HG03460 (cell line): ENCODE measurements around the gene TRAPPC10.
A peak's percentile ranks its signal among the peaks of the same experiment; 100 is the strongest.
"Not testable (repeated sequence)": the region's sequence is repeated elsewhere in the genome, so short reads cannot be mapped to it uniquely, and the experiment has no call there.

ENCODE experiments used
- ATAC-seq: cut with Tn5 transposase; IDR thresholded peaks from one replicate; pipeline ENCODE4 v1.9.1; 2021; ENCODE audit not compliant: unreplicated experiment

TRAPPC10 gene

DNA sequence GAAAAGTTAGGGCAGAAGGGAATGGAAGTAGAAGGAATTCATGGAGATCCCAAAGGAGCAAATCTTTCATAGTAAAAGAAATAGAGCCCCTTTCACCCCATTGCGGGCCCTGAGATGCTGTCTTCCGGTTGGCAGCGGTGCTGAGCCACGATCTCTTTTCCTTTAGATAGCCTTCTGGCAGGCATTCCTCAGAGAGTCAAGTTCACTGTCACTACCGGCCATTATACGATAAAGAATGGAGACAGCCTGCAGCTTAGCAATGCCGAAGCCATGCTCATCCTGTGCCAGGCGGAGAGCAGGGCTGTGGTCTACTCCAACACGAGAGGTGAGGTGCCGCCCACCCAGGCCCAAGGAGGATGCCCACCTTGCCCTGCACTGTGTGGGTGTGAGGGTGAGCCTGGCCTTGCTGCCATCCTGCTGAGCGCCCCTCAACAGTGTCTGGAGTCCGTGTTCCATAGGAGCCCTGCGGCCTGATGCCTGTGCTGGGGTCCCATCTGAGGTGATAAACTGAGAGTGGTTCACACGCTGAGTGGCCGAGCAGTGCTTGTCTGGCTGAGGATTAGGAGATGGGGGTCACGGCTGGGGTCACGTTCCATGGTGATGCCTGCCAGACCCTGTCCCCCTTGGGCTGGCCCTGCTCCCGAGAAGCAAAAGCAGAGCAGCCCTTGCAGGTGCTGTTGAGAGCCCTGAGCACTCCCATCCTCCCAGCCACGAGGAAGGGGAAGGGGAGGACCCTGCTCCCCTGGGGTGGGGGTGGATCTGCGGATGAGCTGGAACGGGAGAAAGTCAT is 74.7 kb downstream of the TRAPPC10 start:
- no peak for ATAC-seq

DNA sequence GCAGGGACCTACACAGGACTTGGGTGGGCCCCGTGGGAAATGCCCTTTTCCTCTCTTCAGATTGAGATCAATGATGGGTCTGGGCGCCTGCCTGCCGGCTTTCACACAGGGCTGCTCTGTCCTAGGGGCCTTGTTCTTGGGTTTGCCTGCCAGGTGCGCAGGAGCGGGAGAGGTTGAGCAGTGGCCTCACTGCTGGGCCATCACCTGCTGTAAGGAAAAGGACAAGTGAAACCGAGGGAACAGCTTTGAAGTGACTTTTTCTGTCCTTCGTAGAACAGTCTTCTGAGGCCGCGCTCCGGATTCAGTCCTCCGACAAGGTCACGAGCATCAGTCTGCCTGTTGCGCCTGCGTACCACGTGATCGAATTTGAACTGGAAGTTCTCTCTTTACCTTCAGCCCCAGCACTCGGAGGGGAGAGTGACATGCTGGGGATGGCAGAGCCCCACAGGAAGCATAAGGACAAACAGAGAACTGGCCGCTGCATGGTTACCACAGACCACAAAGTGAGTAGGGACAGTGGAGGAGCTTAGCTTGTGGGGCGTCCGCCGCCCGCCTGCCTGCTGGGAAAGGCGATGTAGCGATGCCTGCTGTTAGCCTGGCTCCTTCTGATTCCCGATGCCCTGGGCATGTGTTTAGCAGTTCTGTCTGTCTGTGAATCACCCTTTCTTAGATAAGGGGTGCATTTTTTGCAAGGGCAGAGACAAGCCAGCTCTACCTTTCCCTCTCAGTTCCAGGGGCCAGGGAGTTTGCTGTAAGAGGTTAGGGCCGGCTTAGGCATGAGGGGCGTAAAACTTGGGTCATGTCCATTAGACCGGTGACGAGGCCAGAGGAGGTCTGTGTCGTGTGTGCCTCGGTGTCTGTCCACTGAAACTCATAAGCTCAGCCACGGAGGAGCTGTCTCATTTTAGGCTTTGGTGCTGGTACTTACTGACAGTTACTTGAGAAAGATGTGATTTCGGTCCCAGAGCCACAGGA is 75.6 kb downstream of the TRAPPC10 start:
- ATAC-seq = no peak

DNA sequence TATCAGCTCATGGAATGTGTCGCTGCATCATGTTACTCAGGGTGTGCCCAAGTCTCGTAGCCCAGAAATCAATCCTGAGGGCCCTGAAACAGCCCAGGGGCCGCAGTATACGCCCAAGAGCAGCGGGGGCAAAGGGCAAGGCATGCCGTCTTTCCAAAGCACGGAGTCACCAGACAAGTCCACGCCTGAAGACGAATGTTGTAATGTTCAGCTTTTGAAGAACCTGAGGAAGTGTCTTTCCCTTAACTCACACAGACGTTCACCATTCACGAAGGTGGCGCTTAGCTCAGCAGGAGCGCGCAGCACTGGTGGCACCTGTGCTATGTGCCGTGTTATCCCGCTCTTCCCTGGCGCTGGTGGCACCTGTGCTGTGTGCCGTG is 76.3 kb downstream of the TRAPPC10 start:
- no peak for ATAC-seq

DNA sequence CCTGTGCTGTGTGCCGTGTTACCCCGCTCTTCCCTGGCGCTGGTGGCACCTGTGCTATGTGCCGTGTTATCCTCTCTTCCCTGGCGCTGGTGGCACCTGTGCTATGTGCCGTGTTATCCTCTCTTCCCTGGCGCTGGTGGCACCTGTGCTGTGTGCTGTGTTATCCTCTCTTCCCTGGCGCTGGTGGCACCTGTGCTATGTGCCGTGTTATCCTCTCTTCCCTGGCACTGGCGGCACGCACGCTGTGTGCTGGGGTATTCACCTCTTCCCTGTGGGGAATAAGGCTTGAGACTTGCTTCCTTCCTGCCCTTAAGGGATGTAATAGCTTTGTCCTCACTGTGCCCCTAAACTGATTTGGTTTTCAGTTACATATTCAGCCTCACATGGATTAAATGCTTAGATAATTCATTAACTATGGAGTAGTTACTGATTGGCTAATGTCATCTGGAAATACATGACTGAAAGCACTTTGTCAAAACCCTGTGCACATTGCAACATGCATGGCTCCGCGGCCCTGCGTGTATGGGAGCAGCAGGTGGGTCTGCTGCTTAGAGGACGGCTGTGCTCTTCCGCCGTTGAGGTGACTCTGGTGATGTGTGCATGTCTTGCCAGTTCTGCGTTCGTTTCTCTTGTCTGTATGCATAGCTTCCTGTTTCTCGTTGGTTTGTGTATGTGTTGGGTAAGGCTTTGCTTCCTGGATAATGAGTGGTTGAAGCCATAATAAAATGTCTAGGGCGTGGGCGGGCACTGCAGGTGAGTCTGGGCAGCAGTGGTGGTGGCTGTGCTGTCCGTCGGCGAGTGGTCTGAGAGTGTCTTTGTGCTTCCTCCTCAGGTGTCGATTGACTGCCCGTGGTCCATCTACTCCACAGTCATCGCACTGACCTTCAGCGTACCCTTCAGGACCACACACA is 77.1 kb downstream of the TRAPPC10 start:
- ATAC-seq = peak; percentile 60

DNA sequence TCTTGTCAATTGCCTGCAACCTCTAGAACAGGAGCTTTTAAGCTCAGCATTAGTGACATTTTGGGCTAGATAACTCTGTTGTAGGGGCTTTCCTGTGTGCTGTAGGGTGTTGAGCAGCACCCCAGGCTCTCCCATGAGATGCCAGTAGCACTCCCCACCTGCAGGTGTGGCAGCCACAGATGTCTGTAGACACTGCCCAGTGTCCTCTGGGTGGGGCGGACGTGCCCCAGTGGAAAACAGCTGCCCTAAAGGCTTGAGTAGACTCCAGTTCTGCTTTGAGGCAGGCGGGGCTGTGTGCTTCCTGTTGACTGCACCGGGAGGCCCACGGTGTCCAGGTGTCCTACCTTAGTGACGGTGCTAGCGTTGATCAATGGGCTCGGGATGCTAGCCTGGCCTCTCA is 78.2 kb downstream of the TRAPPC10 start:
- no peak for ATAC-seq

DNA sequence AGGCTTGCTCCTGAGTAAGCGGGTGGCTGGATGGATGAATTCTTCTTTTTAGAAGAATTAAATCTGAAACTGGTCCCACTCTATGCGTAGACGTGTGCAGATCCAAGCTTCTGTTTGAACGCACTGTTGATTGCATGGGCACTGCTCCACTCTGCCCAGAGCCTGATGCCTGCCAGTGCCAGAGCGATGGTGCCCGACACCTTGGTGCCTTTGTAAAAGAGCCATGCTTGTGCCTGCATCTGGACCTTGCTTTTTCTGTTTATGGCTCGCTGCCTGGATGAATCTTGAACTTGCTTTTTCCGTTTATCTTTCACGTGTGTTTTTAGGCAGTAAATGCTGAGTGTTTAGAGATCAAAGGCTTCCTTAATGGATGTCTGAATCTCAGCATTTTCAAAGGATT is 80.1 kb downstream of the TRAPPC10 start:
- no peak for ATAC-seq

DNA sequence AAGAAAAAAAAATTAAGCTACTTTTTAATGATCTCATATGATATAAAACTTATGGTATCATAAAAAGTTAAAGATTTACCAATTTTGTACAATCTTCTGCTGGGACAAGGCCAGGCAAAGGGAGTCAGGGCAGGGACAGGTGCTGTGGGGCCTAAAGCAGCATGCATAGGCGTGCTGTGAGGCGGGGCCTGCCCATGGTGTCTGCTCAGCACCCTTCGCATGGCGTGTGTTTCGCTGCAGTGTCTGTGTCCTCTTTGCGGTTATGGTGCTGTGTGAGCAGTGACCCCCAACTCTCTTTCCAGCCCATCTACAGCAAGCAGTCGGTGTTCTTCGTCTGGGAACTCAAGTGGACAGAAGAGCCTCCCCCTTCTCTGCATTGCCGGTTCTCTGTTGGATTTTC is 81.7 kb downstream of the TRAPPC10 start:
- ATAC-seq = no peak

DNA sequence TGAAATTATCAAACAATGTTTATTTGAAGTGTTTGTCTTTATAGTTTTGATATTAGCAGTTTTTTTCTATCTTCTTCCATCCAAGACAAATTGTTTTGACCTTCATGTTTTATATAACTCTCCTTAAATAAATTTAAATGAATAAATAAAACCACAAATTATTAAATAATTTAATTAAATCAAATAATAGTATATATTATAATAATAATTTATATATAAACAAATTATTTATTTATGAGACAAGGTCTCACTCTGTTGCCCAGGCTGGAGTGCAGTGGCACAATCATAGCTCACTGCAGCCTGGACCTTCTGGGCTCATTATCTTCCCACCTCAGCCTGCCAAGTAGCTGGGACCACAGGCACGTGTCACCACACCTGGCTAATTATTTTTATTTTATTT is 82.7 kb downstream of the TRAPPC10 start:
- no peak for ATAC-seq

DNA sequence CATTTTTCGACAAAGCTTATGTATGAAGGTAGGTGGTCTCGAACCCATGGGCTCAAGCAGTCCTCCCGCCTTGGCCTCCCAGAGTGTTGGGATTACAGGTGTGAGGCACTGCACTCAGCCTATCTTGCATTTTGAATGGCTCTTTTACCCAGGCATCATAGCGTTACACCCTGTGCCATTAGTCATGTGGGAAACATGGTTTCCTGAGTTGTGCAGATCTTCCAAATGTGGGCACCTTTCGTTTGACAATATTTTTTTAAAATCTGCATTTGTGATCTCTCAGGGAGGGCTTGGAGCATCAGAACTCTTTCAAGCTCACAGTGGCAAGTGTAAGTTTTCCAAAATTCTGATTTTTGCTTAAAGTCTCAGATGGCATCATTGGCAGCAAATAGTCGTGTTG is 86.4 kb downstream of the TRAPPC10 start:
- not testable (repeated sequence) for ATAC-seq

DNA sequence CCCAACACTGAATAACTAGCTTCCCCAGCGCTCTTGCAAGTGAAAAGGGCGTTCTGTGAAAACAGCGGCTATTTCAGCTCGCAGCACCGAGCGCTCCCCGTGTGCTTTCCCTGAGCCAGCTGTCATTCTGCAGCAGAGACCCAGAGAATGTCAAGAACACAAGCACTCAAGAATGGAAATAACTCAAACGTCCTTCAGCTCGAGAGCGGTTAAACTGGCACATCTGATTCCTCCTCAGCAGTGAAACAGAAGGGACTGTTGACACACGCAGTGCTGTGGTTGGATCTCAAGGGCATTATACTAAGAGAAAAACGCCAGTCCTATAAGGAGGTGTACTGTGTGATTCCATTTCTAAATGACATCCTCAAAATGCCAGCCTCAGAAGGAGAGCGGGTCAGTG is 86.9 kb downstream of the TRAPPC10 start:
- not testable (repeated sequence) for ATAC-seq

DNA sequence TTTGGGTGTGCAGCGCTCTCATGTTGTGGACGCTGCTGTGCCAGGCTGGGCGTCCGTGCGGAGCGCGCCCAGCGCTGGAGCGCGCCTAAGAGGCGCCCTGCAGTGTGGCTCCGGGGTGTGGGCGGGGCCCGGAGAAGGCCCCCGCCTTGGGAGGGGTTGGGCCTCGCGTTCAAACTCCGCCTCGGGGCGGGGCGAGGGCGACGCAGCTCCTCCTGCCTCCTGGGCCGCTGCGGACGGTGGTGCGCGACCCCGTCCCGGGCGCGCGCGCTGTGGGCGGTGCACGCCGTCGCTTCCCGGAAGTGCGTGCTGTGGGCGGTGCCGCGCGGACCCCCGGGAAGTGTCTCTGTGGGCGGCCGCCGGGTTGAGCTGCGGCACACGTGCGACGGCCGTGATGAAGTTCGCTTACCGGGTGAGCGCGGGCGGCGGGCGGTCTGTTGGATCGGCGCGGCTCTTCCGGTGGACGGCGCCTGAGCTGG is 95.0 kb downstream of the TRAPPC10 start, which contains the start of gene PWP2:
Gene PWP2, plus strand, starts transcription at position 374 of the 476 bp plus-strand sequence. Its CDS starts 18 bp downstream, at position 392.
- ATAC-seq = peak; percentile 85

DNA sequence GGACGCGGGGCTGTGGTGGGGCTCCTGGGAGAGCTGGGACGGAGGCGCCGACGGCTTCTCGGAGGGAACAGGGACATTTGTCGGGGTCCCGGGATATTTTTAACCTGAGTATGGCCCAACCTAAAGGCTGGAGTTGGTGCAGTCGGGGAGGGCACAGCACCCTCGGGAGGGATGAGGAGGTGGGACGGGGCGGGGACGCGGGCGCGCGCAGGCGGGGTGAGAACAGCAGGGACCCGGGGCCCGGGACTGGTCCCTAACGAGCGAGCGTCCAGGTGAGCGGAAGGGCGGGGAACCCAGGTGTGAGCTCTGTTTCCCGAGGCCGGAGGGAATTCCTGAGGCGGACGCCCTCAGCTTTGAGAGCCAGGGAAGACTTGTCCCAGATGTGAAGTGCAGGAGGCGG is 95.5 kb downstream of the TRAPPC10 start:
- peak; percentile 24 for ATAC-seq

DNA sequence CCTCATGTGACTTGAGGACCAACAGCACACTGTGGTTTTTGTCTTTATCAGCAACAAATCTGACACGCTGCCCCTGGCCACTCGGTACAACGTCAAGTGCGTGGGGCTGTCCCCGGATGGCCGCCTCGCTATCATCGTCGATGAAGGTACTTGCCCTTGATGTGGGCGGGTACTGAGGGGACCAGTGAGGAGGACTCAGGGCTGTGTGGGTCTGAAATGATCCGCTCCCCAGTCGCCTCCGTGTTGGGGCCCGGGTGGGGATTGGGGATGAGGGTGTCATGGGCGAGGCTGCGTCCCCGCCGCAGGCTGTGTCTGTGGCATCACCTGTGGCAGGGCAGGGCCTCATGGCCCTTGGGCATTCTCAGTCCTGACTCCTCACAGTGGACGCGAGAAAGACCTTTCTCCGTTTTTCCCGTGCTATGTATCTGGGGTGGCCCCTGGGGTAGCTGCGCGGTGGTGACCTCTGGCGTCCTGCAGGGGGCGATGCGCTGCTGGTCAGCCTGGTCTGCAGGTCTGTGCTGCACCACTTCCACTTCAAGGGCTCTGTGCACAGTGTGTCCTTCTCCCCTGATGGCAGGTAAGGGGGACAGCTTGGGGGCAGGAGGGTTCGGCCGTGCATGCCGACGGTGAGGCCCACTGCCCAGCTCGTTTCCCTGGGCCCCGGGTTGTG is 101.7 kb downstream of the TRAPPC10 start:
- not testable (repeated sequence) for ATAC-seq

DNA sequence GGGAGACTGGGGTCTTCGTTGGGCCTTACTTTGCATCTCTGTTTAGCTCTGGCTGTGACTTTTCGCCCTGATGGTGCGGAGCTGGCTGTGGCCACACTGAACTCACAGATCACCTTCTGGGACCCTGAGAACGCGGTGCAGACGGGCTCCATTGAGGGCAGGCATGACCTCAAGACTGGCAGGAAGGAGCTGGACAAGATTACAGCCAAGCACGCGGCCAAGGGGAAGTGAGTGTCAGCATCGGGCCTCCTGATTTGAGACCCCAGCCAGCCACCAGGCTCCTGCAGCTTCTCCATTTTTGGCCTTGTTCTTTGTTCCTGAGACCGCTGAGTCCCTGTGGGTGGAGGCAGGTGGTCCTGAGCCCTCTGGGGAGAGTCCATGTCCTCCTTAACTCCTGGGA is 110.0 kb downstream of the TRAPPC10 start:
- not testable (repeated sequence) for ATAC-seq

DNA sequence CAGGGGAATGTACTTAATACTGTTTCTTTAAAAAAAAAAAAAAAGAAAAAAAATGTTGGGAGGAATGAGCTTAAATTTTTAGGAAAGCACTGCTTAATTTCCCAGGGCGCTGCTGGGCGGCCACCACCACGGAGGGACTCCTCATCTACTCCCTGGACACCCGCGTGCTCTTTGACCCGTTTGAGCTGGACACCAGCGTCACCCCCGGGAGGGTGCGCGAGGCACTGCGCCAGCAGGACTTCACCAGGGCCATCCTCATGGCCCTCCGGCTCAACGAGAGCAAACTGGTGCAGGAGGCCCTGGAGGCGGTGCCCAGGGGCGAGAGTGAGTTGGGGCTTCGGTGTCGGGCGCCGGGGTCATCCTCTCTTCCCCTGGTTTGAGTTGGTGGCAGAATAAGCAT is 115.7 kb downstream of the TRAPPC10 start:
- not testable (repeated sequence) for ATAC-seq

DNA sequence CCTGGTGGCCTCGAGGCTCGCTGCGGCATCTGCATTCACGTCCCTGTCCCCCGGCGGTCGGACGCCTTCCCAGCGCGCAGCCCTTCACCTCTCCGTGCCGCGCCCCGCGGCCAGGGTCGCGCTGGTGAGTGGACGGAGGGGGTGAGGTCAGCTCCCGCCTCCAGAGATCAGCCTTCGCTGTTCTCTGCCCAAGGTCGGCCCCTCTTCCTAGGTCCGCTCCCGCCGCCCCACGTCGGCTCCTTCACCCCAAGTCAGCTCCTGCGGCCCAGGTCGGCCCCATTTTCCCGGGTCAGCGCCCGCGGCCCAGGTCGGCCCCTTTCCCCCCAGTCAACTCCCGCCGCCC is 121.6 kb downstream of the TRAPPC10 start:
- ATAC-seq = not testable (repeated sequence)

DNA sequence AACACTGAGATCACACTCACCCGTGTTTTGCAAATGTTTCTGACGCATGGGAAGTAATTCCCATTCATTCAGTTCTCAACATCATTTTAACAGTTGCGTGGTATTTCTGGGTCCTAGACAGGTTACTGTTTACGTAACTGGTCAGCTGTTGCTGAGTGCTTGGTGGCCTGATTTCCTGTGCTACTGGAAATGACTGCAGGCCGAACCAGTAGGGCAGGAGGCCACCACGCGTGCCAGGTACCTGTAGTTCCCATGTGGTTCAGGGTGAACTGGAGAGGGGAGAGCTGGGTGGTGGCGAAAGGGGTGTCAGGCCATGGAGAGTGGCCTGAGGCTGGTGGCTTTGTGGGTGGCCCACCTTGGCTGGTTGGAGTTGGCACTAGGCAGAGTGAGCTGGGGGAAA is 122.6 kb downstream of the TRAPPC10 start:
- not testable (repeated sequence) for ATAC-seq

DNA sequence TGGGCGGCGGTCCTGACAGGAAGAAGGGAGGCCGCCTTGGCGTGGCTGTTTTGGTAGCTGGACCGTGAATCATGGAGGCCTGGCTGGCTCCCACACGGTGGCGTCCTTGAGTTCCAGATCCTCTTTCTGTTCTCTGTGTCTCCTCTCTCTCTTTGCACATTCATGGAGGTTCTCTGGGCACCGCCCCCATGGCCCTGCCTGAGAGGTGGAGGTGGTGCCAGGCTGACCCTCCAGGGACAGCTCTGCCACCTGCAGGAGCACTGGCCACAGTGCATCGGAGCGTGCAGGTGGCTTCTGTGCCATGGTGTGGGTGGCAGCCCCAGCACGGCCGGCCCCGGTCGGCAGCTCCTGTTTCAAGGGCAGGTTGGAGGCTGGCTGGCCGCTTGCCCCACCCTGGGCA is 125.9 kb downstream of the TRAPPC10 start:
- ATAC-seq = not testable (repeated sequence)

DNA sequence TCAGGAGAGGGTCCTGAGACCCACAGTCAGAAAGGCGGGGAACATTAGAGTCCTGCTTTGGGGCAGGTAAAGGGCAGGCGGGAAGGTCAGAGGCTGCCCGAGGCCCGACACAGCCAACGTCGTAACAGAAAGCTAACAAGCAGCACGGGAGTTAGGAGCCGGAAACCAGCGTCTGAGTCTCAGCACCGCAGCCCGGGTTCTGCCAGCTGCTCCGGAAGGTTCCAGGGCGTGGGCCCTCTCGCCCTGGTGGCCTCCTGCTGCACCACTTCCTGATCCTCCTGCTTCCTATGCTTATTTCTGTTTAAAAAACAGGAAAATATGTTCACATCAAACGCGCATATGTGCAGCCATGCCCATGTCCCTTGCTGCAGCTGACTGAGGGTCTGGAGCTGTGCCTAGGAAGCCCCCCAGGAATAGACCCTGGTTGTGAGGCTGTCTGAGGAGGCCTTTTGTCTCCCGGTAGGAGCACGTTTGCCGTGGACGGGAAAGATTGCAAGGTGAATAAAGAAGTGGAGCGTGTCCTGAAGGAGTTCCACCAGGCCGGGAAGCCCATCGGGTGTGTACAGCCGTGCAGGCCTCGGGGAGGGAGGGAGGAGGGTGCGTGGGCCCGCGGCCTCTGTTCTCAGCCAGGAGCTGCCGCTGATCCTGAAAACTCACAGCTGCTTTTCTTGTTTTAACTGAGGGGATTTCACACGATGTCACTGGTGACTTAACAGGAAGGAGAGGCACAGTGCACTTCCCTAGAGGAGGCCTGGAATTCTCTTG is 127.9 kb downstream of the TRAPPC10 start:
- not testable (repeated sequence) for ATAC-seq
